Measurements from ENCODE around the gene C15orf62.

GRCh38 chr15:40759961-40760360, 9.8 kb upstream of the C15orf62 start:
- no peak for TF ChIP-seq CTCF (IDR thresholded peaks at IDR 0.05)
- TF ChIP-seq POLR2A (IDR thresholded peaks at IDR 0.05), result no peak

Measured in lower leg skin (tissue), 3 donors.